A673 (cell line): Measurements from ENCODE around the gene ZC2HC1B.

Experiments
- EZH2 ChIP-seq: fragments of 200-600 bp; sonication (generic); IDR thresholded peaks from 2 replicates; pipeline ENCODE4 v1.6.1; 2017; ENCODE audit warnings: borderline replicate concordance, low read depth, mild to moderate bottlenecking, mixed read lengths, antibody characterized with exemption, low read length; ENCODE audit not compliant: poor library complexity, severe bottlenecking
- TF ChIP-seq, protein P1 (sequence below): fragments of 300-800, 200-600 bp; sonication (generic); conservative IDR thresholded peaks from 2 replicates; pipeline ENCODE4 v1.5.1; 2017; ENCODE audit warnings: low read depth, mild to moderate bottlenecking, antibody characterized with exemption, low read length, moderate library complexity, mixed read lengths

DNA sequence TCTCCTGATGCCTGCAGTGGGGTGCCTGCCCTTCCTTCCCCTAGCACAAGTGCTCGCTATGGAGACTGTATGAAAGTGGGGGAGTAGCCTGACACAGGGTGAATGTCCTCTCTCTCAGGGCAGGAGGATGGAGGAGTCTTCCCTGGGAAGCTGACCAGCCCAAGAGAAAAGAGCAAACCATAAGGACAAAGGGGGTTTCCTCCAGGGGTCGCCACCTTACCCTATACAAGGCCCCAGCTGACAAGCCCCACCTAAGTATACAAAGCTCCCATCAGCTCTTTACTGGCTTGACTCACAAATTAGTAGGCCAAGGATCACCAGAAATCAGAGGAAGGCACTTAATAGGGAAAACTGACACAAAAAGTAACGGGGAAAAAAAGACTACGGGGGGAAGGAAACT is 89.6 kb downstream of the ZC2HC1B start:
- no peak for TF ChIP-seq EZH2
- TF ChIP-seq, protein P1, sequence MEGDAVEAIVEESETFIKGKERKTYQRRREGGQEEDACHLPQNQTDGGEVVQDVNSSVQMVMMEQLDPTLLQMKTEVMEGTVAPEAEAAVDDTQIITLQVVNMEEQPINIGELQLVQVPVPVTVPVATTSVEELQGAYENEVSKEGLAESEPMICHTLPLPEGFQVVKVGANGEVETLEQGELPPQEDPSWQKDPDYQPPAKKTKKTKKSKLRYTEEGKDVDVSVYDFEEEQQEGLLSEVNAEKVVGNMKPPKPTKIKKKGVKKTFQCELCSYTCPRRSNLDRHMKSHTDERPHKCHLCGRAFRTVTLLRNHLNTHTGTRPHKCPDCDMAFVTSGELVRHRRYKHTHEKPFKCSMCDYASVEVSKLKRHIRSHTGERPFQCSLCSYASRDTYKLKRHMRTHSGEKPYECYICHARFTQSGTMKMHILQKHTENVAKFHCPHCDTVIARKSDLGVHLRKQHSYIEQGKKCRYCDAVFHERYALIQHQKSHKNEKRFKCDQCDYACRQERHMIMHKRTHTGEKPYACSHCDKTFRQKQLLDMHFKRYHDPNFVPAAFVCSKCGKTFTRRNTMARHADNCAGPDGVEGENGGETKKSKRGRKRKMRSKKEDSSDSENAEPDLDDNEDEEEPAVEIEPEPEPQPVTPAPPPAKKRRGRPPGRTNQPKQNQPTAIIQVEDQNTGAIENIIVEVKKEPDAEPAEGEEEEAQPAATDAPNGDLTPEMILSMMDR: no peak
